GM10266 (cell line): ENCODE results near the gene NSD1.
"Not testable (repeated sequence)": the region's sequence is repeated elsewhere in the genome, so short reads cannot be mapped to it uniquely, and the experiment has no call there.

Experiments used
- DNase-seq: peaks from one replicate; pipeline ENCODE4 v3.0.0; 2012; ENCODE audit errors: extremely low spot score
- CTCF ChIP-seq: IDR thresholded peaks from 2 replicates; pipeline ENCODE4 v1.5.1; 2012; ENCODE audit warnings: mild to moderate bottlenecking, low read depth; ENCODE audit not compliant: control insufficient read depth, insufficient read depth; ENCODE audit errors: missing control alignments

Gene NSD1

GRCh38 chr5:177336603-177337494, 203.3 kb downstream of the NSD1 start:
- no peak for TF ChIP-seq CTCF
- no peak for DNase-seq

GRCh38 chr5:177338251-177339106, 204.9 kb downstream of the NSD1 start:
- no peak for DNase-seq
- no peak for TF ChIP-seq CTCF

GRCh38 chr5:177339107-177339638, 205.6 kb downstream of the NSD1 start:
- no peak for DNase-seq
- no peak for TF ChIP-seq CTCF

- not testable (repeated sequence) for DNase-seq
Measured at GRCh38 chr5:177343000-177343399, 209.4 kb downstream of the NSD1 start.

GRCh38 chr5:177343777-177344176, 210.2 kb downstream of the NSD1 start:
- DNase-seq, result no peak
- TF ChIP-seq CTCF, result no peak

GRCh38 chr5:177344891-177345290, 211.3 kb downstream of the NSD1 start:
- no peak for TF ChIP-seq CTCF
- DNase-seq, result no peak

GRCh38 chr5:177346820-177347219, 213.2 kb downstream of the NSD1 start:
- TF ChIP-seq CTCF, result no peak

More at GRCh38 chr5:177346820-177347219, 213.2 kb downstream of the NSD1 start:
- DNase-seq, result no peak
